ENCODE data around the gene DERA. TPM values are rescaled to one million over a fixed set of nuclear protein-coding genes. Genes with fewer than 3 reads are reported as not detected.
"Not testable (repeated sequence)": the region's sequence is repeated elsewhere in the genome, so short reads cannot be mapped to it uniquely, and the experiment has no call there.

Gene DERA
- total and polyA plus RNA-seq, 10 donors = 14.5 to 35.4 (median 27.6) TPM

- Histone ChIP-seq H3K4me3 (no peak overlapping the region), H3K36me3 (peaks cover 0 to 96% (median 28%) of the 10 kb centered on the region in 6 donors), H3K9me3 (no peaks in the 10 kb centered on the region), H3K27ac (no peak overlapping the region), H3K27me3 (replicated peaks in 1 of 7) (no peaks in the 10 kb centered on the region), H3K4me1 (no peaks in the 10 kb centered on the region)
- TF ChIP-seq POLR2AphosphoS5 (IDR thresholded peaks at IDR 0.05) (no peak), POLR2A (IDR thresholded peaks at IDR 0.05) (no peak), CTCF (IDR thresholded peaks at IDR 0.05 in 8 of 11, conservative IDR thresholded peaks at IDR 0.05 in 3 of 11) (no peak)
- intact Hi-C loops (cut with DNase I; ENCODE audit: low total_unique reads) = no loop called here
- WGBS, 5 donors = 92 to 98% (median 94%) methylated on average over 1 of the region's 1 CpG
- DNase-seq = no peak
Measured at GRCh38 chr12:15963271-15963670, 52.1 kb downstream of the DERA start.

- no peak overlapping the region for H3K4me3 ChIP-seq
- no peaks in the 10 kb centered on the region for H3K4me1 ChIP-seq
- no peak overlapping the region for H3K27ac ChIP-seq
- intact Hi-C loops (cut with DNase I; ENCODE audit: low total_unique reads) = no loop called here
- no peak for TF ChIP-seq POLR2AphosphoS5 (IDR thresholded peaks at IDR 0.05)
- no peak for TF ChIP-seq CTCF (IDR thresholded peaks at IDR 0.05 in 8 of 11, conservative IDR thresholded peaks at IDR 0.05 in 3 of 11)
- no peak for TF ChIP-seq POLR2A (IDR thresholded peaks at IDR 0.05)
- H3K9me3 ChIP-seq = no peaks in the 10 kb centered on the region
- 79 to 100% (median 86%) methylated on average over 1 of the region's 1 CpG for whole genome bisulfite sequencing, 5 donors
- DNase-seq = no peak
- H3K36me3 ChIP-seq = peaks cover 0 to 87% (median 19%) of the 10 kb centered on the region in 6 donors
- H3K27me3 ChIP-seq (replicated peaks in 1 of 7) = no peaks in the 10 kb centered on the region
Measured at GRCh38 chr12:15966426-15966825, 55.3 kb downstream of the DERA start.

- DNase-seq; H3K27me3 ChIP-seq (replicated peaks in 1 of 7); H3K9me3 ChIP-seq; H3K4me3 ChIP-seq; intact Hi-C loops (cut with DNase I; ENCODE audit: low total_unique reads); H3K27ac ChIP-seq; H3K4me1 ChIP-seq: not testable (repeated sequence)
- H3K36me3 ChIP-seq = peaks cover 0 to 86% (median 17%) of the 10 kb centered on the region in 6 donors
- WGBS, 5 donors = 95 to 99% (median 97%) methylated on average over 3 of the region's 3 CpGs
Measured at GRCh38 chr12:15967053-15967452, 55.9 kb downstream of the DERA start.

DNA sequence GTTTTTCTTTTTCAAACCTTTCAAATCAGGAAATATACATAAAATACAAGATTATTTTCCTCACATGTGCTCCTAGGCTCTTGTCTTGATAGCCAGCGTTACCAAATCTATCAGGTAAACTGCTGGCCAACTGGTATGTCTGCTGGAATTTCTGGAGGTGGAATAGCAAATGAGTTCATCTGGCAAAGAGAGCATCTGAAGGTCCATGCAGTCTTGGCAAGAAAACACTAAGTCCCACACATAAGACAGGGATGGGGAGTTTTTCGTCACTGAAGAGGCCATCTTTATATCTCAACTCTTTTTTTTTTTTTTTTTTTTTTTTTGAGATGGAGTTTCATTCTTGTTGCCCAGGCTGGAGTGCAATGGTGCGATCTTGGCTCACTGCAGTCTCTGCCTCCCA is 60.1 kb downstream of the DERA start:
- Histone ChIP-seq H3K4me1 (peaks cover 0 to 4% (median 0%) of the 10 kb centered on the region in 6 donors), H3K9me3 (no peaks in the 10 kb centered on the region), H3K36me3 (peaks cover 0 to 59% (median 9%) of the 10 kb centered on the region in 6 donors), H3K4me3 (no peak overlapping the region), H3K27ac (no peak overlapping the region), H3K27me3 (replicated peaks in 1 of 7) (no peaks in the 10 kb centered on the region)
- intact Hi-C loops (cut with DNase I; ENCODE audit: low total_unique reads) = no loop called here
- DNase-seq = no peak
- TF ChIP-seq POLR2A (IDR thresholded peaks at IDR 0.05) (no peak), CTCF (IDR thresholded peaks at IDR 0.05 in 8 of 11, conservative IDR thresholded peaks at IDR 0.05 in 3 of 11) (no peak), POLR2AphosphoS5 (IDR thresholded peaks at IDR 0.05) (no peak)
- WGBS, 5 donors = 62 to 86% (median 79%) methylated on average over 3 of the region's 3 CpGs

DNA sequence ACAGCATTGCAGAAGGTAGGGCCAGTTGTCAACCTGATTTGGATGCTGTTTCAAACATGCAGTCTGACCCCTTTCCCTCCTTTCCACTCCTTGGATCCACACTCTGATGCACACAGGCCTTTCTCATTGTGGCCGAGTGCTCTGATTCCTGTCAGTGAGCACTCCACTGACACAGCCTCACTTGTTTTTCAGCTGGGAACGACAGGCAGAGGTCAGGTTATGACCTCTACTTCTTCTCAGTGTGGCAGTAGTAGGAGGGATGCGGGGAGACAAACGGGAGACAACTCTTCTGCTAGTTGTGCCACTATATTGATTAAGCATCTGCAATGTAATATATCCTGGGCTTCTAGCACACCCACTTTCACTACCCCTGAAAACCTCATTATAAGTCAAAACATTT is 61.8 kb downstream of the DERA start:
- H3K4me3 ChIP-seq = no peak overlapping the region
- H3K9me3 ChIP-seq = no peaks in the 10 kb centered on the region
- H3K36me3 ChIP-seq = peaks cover 0 to 60% (median 9%) of the 10 kb centered on the region in 6 donors
- WGBS, 5 donors = 77 to 91% (median 86%) methylated on average over 4 of the region's 4 CpGs
- no peaks in the 10 kb centered on the region for H3K27me3 ChIP-seq (replicated peaks in 1 of 7)
- TF ChIP-seq CTCF (IDR thresholded peaks at IDR 0.05 in 8 of 11, conservative IDR thresholded peaks at IDR 0.05 in 3 of 11) = no peak
- no peak for TF ChIP-seq POLR2A (IDR thresholded peaks at IDR 0.05)
- TF ChIP-seq POLR2AphosphoS5 (IDR thresholded peaks at IDR 0.05) = no peak
- peaks cover 0 to 4% (median 0%) of the 10 kb centered on the region in 6 donors for H3K4me1 ChIP-seq
- no peak overlapping the region for H3K27ac ChIP-seq
- intact Hi-C loops (cut with DNase I; ENCODE audit: low total_unique reads) = no loop called here
- DNase-seq = no peak
